ENCODE results near the gene C2orf72. TPM values are rescaled to one million over a fixed set of nuclear protein-coding genes. Genes with fewer than 3 reads are reported as not detected.

C2orf72 gene
- total and polyA plus RNA-seq, 2 of the 13 experiments (the other 11 are each of a cell fraction or from before 2014, with no cell fraction given): 147 to 203 TPM

DNA sequence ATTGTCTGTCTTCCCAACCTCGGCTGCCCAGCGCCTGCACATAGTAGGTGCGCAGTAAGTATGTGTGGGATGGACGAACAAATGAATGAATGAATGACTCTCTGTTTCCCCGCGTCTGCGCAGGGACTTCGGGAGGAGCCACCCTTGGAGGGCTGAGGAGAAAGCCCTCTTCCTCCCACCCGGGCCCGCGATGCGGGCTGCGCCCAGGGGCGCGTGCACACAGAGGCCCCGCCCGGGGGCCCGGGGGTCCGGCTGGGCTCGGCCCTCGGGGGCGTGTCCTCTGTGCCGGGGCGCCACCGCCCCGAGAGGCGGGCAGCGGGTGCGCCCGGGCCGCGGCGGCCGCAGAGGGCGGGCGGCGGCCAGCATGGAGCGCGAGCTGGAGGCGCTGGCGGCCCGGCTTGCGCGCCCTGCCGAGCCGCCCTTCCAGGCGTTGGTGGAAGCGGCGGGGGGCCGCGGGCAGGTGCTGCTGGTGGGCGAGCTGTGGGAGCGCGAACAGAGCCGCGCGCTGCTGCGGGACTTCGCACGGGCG is at the start of gene C2orf72 (continued):
- TF ChIP-seq, protein P1, sequence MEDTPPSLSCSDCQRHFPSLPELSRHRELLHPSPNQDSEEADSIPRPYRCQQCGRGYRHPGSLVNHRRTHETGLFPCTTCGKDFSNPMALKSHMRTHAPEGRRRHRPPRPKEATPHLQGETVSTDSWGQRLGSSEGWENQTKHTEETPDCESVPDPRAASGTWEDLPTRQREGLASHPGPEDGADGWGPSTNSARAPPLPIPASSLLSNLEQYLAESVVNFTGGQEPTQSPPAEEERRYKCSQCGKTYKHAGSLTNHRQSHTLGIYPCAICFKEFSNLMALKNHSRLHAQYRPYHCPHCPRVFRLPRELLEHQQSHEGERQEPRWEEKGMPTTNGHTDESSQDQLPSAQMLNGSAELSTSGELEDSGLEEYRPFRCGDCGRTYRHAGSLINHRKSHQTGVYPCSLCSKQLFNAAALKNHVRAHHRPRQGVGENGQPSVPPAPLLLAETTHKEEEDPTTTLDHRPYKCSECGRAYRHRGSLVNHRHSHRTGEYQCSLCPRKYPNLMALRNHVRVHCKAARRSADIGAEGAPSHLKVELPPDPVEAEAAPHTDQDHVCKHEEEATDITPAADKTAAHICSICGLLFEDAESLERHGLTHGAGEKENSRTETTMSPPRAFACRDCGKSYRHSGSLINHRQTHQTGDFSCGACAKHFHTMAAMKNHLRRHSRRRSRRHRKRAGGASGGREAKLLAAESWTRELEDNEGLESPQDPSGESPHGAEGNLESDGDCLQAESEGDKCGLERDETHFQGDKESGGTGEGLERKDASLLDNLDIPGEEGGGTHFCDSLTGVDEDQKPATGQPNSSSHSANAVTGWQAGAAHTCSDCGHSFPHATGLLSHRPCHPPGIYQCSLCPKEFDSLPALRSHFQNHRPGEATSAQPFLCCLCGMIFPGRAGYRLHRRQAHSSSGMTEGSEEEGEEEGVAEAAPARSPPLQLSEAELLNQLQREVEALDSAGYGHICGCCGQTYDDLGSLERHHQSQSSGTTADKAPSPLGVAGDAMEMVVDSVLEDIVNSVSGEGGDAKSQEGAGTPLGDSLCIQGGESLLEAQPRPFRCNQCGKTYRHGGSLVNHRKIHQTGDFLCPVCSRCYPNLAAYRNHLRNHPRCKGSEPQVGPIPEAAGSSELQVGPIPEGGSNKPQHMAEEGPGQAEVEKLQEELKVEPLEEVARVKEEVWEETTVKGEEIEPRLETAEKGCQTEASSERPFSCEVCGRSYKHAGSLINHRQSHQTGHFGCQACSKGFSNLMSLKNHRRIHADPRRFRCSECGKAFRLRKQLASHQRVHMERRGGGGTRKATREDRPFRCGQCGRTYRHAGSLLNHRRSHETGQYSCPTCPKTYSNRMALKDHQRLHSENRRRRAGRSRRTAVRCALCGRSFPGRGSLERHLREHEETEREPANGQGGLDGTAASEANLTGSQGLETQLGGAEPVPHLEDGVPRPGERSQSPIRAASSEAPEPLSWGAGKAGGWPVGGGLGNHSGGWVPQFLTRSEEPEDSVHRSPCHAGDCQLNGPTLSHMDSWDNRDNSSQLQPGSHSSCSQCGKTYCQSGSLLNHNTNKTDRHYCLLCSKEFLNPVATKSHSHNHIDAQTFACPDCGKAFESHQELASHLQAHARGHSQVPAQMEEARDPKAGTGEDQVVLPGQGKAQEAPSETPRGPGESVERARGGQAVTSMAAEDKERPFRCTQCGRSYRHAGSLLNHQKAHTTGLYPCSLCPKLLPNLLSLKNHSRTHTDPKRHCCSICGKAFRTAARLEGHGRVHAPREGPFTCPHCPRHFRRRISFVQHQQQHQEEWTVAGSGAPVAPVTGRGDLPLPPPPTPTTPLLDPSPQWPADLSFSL (CRISPR knock-in tag; IDR thresholded peaks at IDR 0.05): no peak
- TF ChIP-seq TOE1 (CRISPR knock-in tag; IDR thresholded peaks at IDR 0.05): no peak
- 0 out of 2 replicates have a peak, but pooled peaks have one; percentile 13 for TF ChIP-seq ZNF770 (CRISPR knock-in tag; IDR thresholded peaks at IDR 0.05)
- TF ChIP-seq NFKB2 (CRISPR knock-in tag; IDR thresholded peaks at IDR 0.05; ENCODE audit: borderline replicate concordance): no peak; the same call in 1 of the 2 replicates
- no peak for TF ChIP-seq ZNF121 (CRISPR knock-in tag; IDR thresholded peaks at IDR 0.05)
- no peak for TF ChIP-seq MAF1 (CRISPR knock-in tag; IDR thresholded peaks at IDR 0.05; ENCODE audit: borderline replicate concordance)
- no peak for TF ChIP-seq SP2 (CRISPR knock-in tag; IDR thresholded peaks at IDR 0.05)
- TF ChIP-seq FOSL2 (CRISPR knock-in tag; IDR thresholded peaks at IDR 0.05): no peak
- peak; percentile 60; the same call in 1 of the 2 replicates for TF ChIP-seq KDM5B (CRISPR knock-in tag; IDR thresholded peaks at IDR 0.05; ENCODE audit: borderline replicate concordance)
- no peak for TF ChIP-seq IKZF4 (CRISPR knock-in tag; IDR thresholded peaks at IDR 0.05; ENCODE audit: borderline replicate concordance, low read depth, not compliant biosample characterization)
- no peak; the same call in 1 of the 2 replicates for TF ChIP-seq ZNF232 (CRISPR knock-in tag; IDR thresholded peaks at IDR 0.05; ENCODE audit: borderline replicate concordance)
- 0 out of 2 replicates have a peak, but pooled peaks have one; percentile 24 for TF ChIP-seq ZNF562 (CRISPR knock-in tag; IDR thresholded peaks at IDR 0.05; ENCODE audit: borderline replicate concordance)
- TF ChIP-seq SOX6 (IDR thresholded peaks at IDR 0.05): no peak
- TF ChIP-seq SOX6 (CRISPR knock-in tag; IDR thresholded peaks at IDR 0.05): no peak
- TF ChIP-seq ZBTB44 (CRISPR knock-in tag; IDR thresholded peaks at IDR 0.05): no peak
- no peak for TF ChIP-seq ZNF713 (CRISPR knock-in tag; IDR thresholded peaks at IDR 0.05)
- TF ChIP-seq ZNF780A (CRISPR knock-in tag; IDR thresholded peaks at IDR 0.05): 0 out of 2 replicates have a peak, but pooled peaks have one; percentile 17
- TF ChIP-seq CAMTA2 (CRISPR knock-in tag; IDR thresholded peaks at IDR 0.05; ENCODE audit: borderline replicate concordance): no peak
- no peak; the same call in 1 of the 2 replicates for TF ChIP-seq ZIK1 (CRISPR knock-in tag; IDR thresholded peaks at IDR 0.05; ENCODE audit: borderline replicate concordance, low read depth)

Data from HepG2 (cell line).